ENCODE measurements around the gene ERBB2. TPM values are rescaled to one million over a fixed set of nuclear protein-coding genes. Genes with fewer than 3 reads are reported as not detected.

The ERBB2 gene
- total and polyA plus RNA-seq, 4 donors: 32.2 to 130 (median 79.5) TPM

DNA sequence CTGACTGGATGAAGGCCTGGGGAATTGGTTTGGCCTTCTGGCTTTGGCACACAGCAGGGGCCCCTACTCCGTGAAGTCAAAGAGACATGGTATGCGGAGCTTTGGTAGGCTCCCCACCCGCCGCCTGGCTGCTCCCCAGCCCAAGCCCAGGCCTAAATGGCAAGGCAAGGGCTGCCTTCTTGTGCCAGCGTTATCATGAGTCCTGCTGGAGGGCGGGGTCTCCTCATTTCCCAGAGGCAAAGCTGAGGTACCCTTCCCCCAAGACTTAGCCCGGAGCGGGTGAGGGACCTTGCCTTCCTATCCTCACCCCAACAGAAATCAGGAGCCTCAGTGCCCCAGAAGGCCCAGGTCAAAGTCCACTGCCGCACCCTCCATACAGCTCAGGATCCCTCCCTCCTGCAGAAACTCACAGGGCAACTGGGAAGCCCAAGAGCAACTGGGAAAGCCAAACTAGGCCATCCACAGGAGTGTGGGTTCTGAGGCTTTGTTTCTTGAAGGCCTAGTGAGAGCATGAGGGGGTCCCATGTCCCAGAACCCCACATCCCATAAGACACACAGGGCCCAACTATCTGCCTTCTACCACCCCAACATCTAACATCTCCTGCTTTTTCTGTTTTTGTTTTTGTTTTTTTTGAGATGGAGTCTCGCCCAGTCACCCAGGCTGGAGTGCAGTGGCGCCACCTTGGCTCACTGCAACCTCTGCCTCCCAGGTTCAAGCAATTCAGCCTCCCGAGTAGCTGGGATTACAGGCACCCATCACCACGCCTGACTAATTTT, 21.3 kb upstream of the ERBB2 start:
- no peak for ATAC-seq (ENCODE audit: insufficient read depth, low FRiP score)

DNA sequence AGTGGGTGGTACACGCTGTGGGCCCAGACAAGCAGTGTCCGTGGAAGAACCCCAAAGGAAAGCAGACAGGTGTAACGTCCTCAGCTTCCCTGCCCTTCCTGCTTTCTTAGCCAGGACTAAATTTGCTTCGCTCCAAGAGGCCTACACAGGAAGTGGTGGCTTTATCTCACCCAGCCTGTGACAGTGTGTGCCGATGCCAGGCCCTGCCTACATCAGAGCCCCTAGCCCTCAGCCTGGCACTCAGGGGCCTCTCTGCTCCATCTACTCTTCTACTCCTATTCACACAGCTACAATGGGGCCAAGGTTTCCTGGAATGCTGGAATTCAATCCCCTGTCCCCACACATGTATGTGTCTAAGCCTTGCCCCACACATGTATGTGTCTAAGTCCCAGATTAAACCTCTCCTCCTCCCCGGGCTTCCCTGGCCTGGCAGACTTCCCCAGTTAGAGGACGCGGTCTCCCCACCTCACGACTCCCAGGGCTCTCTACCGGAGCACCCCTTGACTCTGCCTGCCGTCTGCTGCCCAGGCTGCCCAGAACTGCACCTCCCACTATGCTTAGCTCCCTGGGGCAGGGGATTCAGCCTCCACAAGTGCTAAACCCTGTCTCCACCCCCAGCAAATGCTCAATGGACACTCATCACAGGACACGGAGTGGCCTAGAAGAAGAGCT, 20.2 kb upstream of the ERBB2 start:
- Histone ChIP-seq H3K4me1 (ENCODE audit: control insufficient read depth in 5 of 5, insufficient read depth in 5 of 5, low read length in 5 of 5) (peaks cover 10 to 34% (median 19%) of the 10 kb centered on the region in 5 donors), H3K4me3 (no peak overlapping the region), H3K27ac (ENCODE audit: low read depth in 1 of 2, low read length in 1 of 2) (peak overlapping the region; percentile 21 to 97), H3K36me3 (ENCODE audit: control insufficient read depth in 4 of 4, insufficient read depth in 4 of 4, low read length in 4 of 4) (peaks cover 0 to 19% (median 17%) of the 10 kb centered on the region in 4 donors), H3K9me3 (ENCODE audit: control insufficient read depth in 4 of 4, insufficient read depth in 3 of 4, low read length in 3 of 4) (no peaks in the 10 kb centered on the region), H3K9ac (ENCODE audit: insufficient read depth in 1 of 2, low read length in 2 of 2) (no peak overlapping the region), H3K27me3 (ENCODE audit: control insufficient read depth in 3 of 3, insufficient read depth in 3 of 3, low read length in 2 of 3) (no peaks in the 10 kb centered on the region)
- DNase-seq (no peak), ATAC-seq (ENCODE audit: insufficient read depth, low FRiP score) (no peak)
- 40 to 59% methylated on average over 12 of the region's 12 CpGs for WGBS, 2 donors
- TF ChIP-seq CTCF (IDR thresholded peaks at IDR 0.05; ENCODE audit: control extremely low read depth, extremely low read depth): no peak

More for the DNA sequence above, 21.3 kb upstream of the ERBB2 start:
- peak overlapping the region in 1 of 2 donors; percentile 56 for H3K9ac ChIP-seq (ENCODE audit: insufficient read depth in 1 of 2, low read length in 2 of 2)
- no peak for TF ChIP-seq CTCF (IDR thresholded peaks at IDR 0.05; ENCODE audit: control extremely low read depth, extremely low read depth)
- no peaks in the 10 kb centered on the region for H3K27me3 ChIP-seq (ENCODE audit: control insufficient read depth in 3 of 3, insufficient read depth in 3 of 3, low read length in 2 of 3)
- no peak overlapping the region for H3K4me3 ChIP-seq
- peaks cover 0 to 16% (median 10%) of the 10 kb centered on the region in 4 donors for H3K36me3 ChIP-seq (ENCODE audit: control insufficient read depth in 4 of 4, insufficient read depth in 4 of 4, low read length in 4 of 4)
- no peaks in the 10 kb centered on the region for H3K9me3 ChIP-seq (ENCODE audit: control insufficient read depth in 4 of 4, insufficient read depth in 3 of 4, low read length in 3 of 4)
- H3K27ac ChIP-seq (ENCODE audit: low read depth in 1 of 2, low read length in 1 of 2): peak overlapping the region in 1 of 2 donors; percentile 97
- no peak for DNase-seq
- peaks cover 10 to 34% (median 19%) of the 10 kb centered on the region in 5 donors for H3K4me1 ChIP-seq (ENCODE audit: control insufficient read depth in 5 of 5, insufficient read depth in 5 of 5, low read length in 5 of 5)
- 89 to 93% methylated on average over 13 of the region's 13 CpGs for WGBS, 2 donors

DNA sequence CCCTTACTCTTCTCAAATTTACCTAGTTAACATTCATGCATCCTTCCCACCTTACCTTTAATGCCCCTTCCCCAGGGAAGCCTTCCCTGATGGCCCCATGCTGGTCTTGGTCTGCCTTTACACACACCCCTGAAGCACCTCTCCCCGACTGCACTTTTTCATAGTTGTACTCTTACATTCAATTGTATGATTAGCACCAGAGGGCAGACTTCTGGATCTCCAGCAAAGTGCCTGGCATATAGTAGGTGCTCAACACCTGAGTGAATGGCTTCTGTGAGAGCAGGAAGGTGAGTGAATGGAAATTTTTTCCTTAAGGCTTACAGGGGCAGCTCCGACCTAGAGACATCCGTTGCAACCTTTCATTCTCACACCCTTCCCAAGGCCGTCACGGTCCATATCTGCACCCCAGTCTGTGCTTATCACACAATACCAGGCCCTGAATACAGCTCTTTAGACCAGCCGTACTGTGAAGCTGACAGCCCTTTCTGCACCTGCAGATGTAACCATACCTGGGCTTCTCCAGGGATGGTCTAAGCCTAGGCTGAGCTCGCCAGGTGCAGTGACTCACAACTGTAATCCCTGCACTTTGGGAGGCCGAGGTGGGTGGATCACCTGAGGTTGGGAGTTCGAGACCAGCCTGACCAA, 16.4 kb upstream of the ERBB2 start:
- Histone ChIP-seq H3K9me3 (ENCODE audit: control insufficient read depth in 4 of 4, insufficient read depth in 3 of 4, low read length in 3 of 4) (no peaks in the 10 kb centered on the region), H3K27ac (ENCODE audit: low read depth in 1 of 2, low read length in 1 of 2) (no peak overlapping the region), H3K27me3 (ENCODE audit: control insufficient read depth in 3 of 3, insufficient read depth in 3 of 3, low read length in 2 of 3) (no peaks in the 10 kb centered on the region), H3K4me1 (ENCODE audit: control insufficient read depth in 5 of 5, insufficient read depth in 5 of 5, low read length in 5 of 5) (peaks cover 0 to 18% (median 3%) of the 10 kb centered on the region in 5 donors), H3K4me3 (no peak overlapping the region), H3K36me3 (ENCODE audit: control insufficient read depth in 4 of 4, insufficient read depth in 4 of 4, low read length in 4 of 4) (peaks cover 0 to 24% (median 17%) of the 10 kb centered on the region in 4 donors), H3K9ac (ENCODE audit: insufficient read depth in 1 of 2, low read length in 2 of 2) (no peak overlapping the region)
- WGBS, 2 donors: 94 to 95% methylated on average over 9 of the region's 9 CpGs
- TF ChIP-seq CTCF (IDR thresholded peaks at IDR 0.05; ENCODE audit: control extremely low read depth, extremely low read depth): no peak
- DNase-seq (no peak), ATAC-seq (ENCODE audit: insufficient read depth, low FRiP score) (no peak)

Data from lung (tissue), 12 donors.